ENCODE results near the gene C2orf72.
"Not testable (repeated sequence)": the region's sequence is repeated elsewhere in the genome, so short reads cannot be mapped to it uniquely, and the experiment has no call there.

C2orf72 gene

GRCh38 chr2:231015926-231016325 is 21.4 kb upstream of the C2orf72 start:
- no peak for DNase-seq

- no peak for DNase-seq
Measured at GRCh38 chr2:231016566-231017230, 20.6 kb upstream of the C2orf72 start.

- no peak for DNase-seq
Measured at GRCh38 chr2:231017231-231017598, 20.1 kb upstream of the C2orf72 start.

- DNase-seq, result no peak
Measured at GRCh38 chr2:231018184-231018583, 19.1 kb upstream of the C2orf72 start.

GRCh38 chr2:231025059-231025458 is 12.3 kb upstream of the C2orf72 start:
- not testable (repeated sequence) for DNase-seq

GRCh38 chr2:231028889-231029288 is 8.4 kb upstream of the C2orf72 start:
- DNase-seq, result no peak

- DNase-seq, result no peak
Measured at GRCh38 chr2:231029563-231029962, 7.8 kb upstream of the C2orf72 start.

- no peak for DNase-seq
Measured at GRCh38 chr2:231030725-231031124, 6.6 kb upstream of the C2orf72 start.

GRCh38 chr2:231032575-231033140 is 4.7 kb upstream of the C2orf72 start:
- DNase-seq, result no peak

GRCh38 chr2:231033147-231034132 is 3.9 kb upstream of the C2orf72 start:
- DNase-seq, result no peak

- DNase-seq, result no peak
Measured at GRCh38 chr2:231034291-231034882, 2.9 kb upstream of the C2orf72 start.

GRCh38 chr2:231036131-231036530 is 1.2 kb upstream of the C2orf72 start:
- no peak for DNase-seq

GRCh38 chr2:231036578-231037106 is 681 bp upstream of the C2orf72 start:
- DNase-seq, result no peak

GRCh38 chr2:231037731-231038482 is 584 bp downstream of the C2orf72 start:
- DNase-seq, result no peak

GRCh38 chr2:231038483-231039293 is 1.4 kb downstream of the C2orf72 start:
- no peak for DNase-seq

GRCh38 chr2:231039294-231039664 is 2.0 kb downstream of the C2orf72 start:
- no peak for DNase-seq

GRCh38 chr2:231039821-231040364 is 2.6 kb downstream of the C2orf72 start:
- no peak for DNase-seq

GRCh38 chr2:231041061-231041689 is 3.9 kb downstream of the C2orf72 start:
- DNase-seq, result no peak

- no peak for DNase-seq
Measured at GRCh38 chr2:231043796-231044195, 6.5 kb downstream of the C2orf72 start.

GRCh38 chr2:231046916-231047273 is 9.6 kb downstream of the C2orf72 start:
- no peak for DNase-seq
